Caki2 (cell line): ENCODE data around the gene ATP8B4. TPM values are rescaled to one million over a fixed set of nuclear protein-coding genes. Genes with fewer than 3 reads are reported as not detected.
A peak's percentile ranks its signal among the peaks of the same experiment; 100 is the strongest.

Source experiments
- DNase-seq: peaks from one replicate; pipeline ENCODE4 v3.0.0-alpha.2; 2015; ENCODE audit warnings: low read depth
- in situ Hi-C: cut with HindIII; loops from 2 replicates; pipeline ENCODE4 v1.10.0; 2016; ENCODE audit warnings: low sequenced_read_pairs, low pct_unique_long_range_greater_than_20kb, mixed read lengths
- total RNA-seq: library from RNA; depleted of rRNA; stranded (reverse); fragments of >200 nt; shearing (Covaris generic); gene quantifications from 2 replicates; pipeline ENCODE4 v1.2.3, GENCODE V29; 2014; ENCODE audit warnings: low replicate concordance

The ATP8B4 gene
- total RNA-seq, 1 experiment from 2014 or later: not detected

GRCh38 chr15:50055332-50055731 is 63.7 kb downstream of the ATP8B4 start:
- no peak for DNase-seq
- in situ Hi-C loops: no loop called here

- DNase-seq: no peak
- in situ Hi-C loops: no loop called here
Measured at GRCh38 chr15:50053055-50053856, 65.8 kb downstream of the ATP8B4 start.

GRCh38 chr15:50051811-50052419 is 67.1 kb downstream of the ATP8B4 start:
- DNase-seq: peak; percentile 39
- in situ Hi-C loops: no loop called here

GRCh38 chr15:50050986-50051743 is 67.9 kb downstream of the ATP8B4 start:
- DNase-seq: no peak
- in situ Hi-C loops: no loop called here

- DNase-seq: no peak
Measured at GRCh38 chr15:50049871-50050270, 69.2 kb downstream of the ATP8B4 start.

GRCh38 chr15:50046867-50047266 is 72.2 kb downstream of the ATP8B4 start:
- no peak for DNase-seq
- in situ Hi-C loops: no loop called here

More at GRCh38 chr15:50049871-50050270, 69.2 kb downstream of the ATP8B4 start:
- in situ Hi-C loops: no loop called here

GRCh38 chr15:50046159-50046558 is 72.9 kb downstream of the ATP8B4 start:
- in situ Hi-C loops: no loop called here
- no peak for DNase-seq

GRCh38 chr15:50044904-50045303 is 74.1 kb downstream of the ATP8B4 start:
- in situ Hi-C loops: no loop called here
- no peak for DNase-seq

- in situ Hi-C loops: no loop called here
- no peak for DNase-seq
Measured at GRCh38 chr15:50044406-50044805, 74.6 kb downstream of the ATP8B4 start.

GRCh38 chr15:50042775-50043174 is 76.3 kb downstream of the ATP8B4 start:
- in situ Hi-C loops: no loop called here
- no peak for DNase-seq

GRCh38 chr15:50030456-50030855 is 88.6 kb downstream of the ATP8B4 start:
- in situ Hi-C loops: no loop called here
- no peak for DNase-seq

GRCh38 chr15:50028326-50028725 is 90.7 kb downstream of the ATP8B4 start:
- no peak for DNase-seq
- in situ Hi-C loops: no loop called here

GRCh38 chr15:50024281-50024680 is 94.8 kb downstream of the ATP8B4 start:
- DNase-seq: no peak
- in situ Hi-C loops: no loop called here

- no peak for DNase-seq
- in situ Hi-C loops: no loop called here
Measured at GRCh38 chr15:50018491-50018890, 100.5 kb downstream of the ATP8B4 start.

GRCh38 chr15:50017522-50017921 is 101.5 kb downstream of the ATP8B4 start:
- no peak for DNase-seq
- in situ Hi-C loops: no loop called here

- in situ Hi-C loops: no loop called here
- DNase-seq: no peak
Measured at GRCh38 chr15:50016951-50017350, 102.1 kb downstream of the ATP8B4 start.

GRCh38 chr15:50012790-50013189 is 106.2 kb downstream of the ATP8B4 start:
- in situ Hi-C loops: no loop called here
- no peak for DNase-seq

- no peak for DNase-seq
- in situ Hi-C loops: no loop called here
Measured at GRCh38 chr15:50009634-50010033, 109.4 kb downstream of the ATP8B4 start.

- in situ Hi-C loops: no loop called here
- DNase-seq: peak; percentile 54
Measured at GRCh38 chr15:50003786-50004334, 115.2 kb downstream of the ATP8B4 start.
